Esophagus squamous epithelium (tissue), 4 donors: ENCODE results near the gene CFC1B.
"Not testable (repeated sequence)": the region's sequence is repeated elsewhere in the genome, so short reads cannot be mapped to it uniquely, and the experiment has no call there.

ENCODE experiments used
- CTCF ChIP-seq, 6 experiments: fragments of 450-650 bp in 4 of 6; fragments of 200-600 bp in 2 of 6; sonication (generic) in 2 of 6; IDR thresholded peaks; one replicate each; pipeline ENCODE4 v1.5.1; 2016 to 2019; ENCODE audit warnings: antibody characterized with exemption in 6 of 6, mild to moderate bottlenecking in 4 of 6, moderate library complexity in 4 of 6
- POLR2A ChIP-seq, 4 donors: fragments of 450-650 bp; IDR thresholded peaks; one replicate each; pipeline ENCODE4 v1.6.1; 2017; ENCODE audit warnings: antibody characterized with exemption in 4 of 4, mild to moderate bottlenecking in 4 of 4, moderate library complexity in 3 of 4

GRCh38 chr2:130544978-130545377, 24.0 kb downstream of the CFC1B start:
- not testable (repeated sequence) for TF ChIP-seq CTCF, POLR2A (IDR thresholded peaks at IDR 0.05)
